HG03571 (cell line): ENCODE data around the gene SMARCAL1.

Experiments
- ATAC-seq: cut with Tn5 transposase; IDR thresholded peaks from one replicate; pipeline ENCODE4 v1.9.1; 2021; ENCODE audit not compliant: unreplicated experiment

SMARCAL1 gene

DNA sequence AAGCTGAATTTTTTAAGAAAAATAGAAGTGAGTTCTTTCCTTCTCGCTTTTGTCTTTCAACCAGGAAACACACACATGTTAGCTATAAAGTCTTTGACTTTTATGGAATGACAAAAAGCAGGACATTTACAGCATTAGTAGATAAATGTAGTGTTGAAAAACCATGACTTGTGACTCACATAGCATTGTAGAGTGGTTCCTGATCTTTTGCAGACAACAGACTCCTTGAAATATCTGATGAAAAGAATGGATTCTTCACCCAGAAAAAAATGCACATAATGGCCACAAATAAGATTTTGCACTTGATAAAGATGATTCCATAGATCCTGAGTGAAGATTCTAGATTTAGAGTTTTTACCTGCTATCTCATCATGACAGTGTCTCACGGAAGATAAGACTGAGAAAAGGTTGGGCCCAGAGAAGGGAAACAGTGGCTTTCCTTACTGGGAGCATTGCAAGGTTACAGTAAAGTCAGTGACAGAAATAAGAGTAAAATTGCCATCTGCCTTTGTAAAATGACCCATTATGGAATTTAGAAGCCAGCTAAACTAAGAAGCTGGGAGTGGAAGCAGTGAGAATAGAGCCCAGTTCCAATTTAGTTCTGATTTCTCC, 14.0 kb downstream of the SMARCAL1 start:
- ATAC-seq, result no peak

GRCh38 chr2:216426938-216427337, 14.7 kb downstream of the SMARCAL1 start:
- no peak for ATAC-seq

- no peak for ATAC-seq
These were observed 16.5 kb downstream of the SMARCAL1 start for GRCh38 chr2:216428618-216429350.

- ATAC-seq, result no peak
These were observed 17.1 kb downstream of the SMARCAL1 start for GRCh38 chr2:216429428-216429827.

GRCh38 chr2:216430811-216431530, 18.7 kb downstream of the SMARCAL1 start:
- ATAC-seq, result no peak

GRCh38 chr2:216431531-216431856, 19.2 kb downstream of the SMARCAL1 start:
- ATAC-seq, result no peak

GRCh38 chr2:216436383-216436782, 24.1 kb downstream of the SMARCAL1 start:
- no peak for ATAC-seq

DNA sequence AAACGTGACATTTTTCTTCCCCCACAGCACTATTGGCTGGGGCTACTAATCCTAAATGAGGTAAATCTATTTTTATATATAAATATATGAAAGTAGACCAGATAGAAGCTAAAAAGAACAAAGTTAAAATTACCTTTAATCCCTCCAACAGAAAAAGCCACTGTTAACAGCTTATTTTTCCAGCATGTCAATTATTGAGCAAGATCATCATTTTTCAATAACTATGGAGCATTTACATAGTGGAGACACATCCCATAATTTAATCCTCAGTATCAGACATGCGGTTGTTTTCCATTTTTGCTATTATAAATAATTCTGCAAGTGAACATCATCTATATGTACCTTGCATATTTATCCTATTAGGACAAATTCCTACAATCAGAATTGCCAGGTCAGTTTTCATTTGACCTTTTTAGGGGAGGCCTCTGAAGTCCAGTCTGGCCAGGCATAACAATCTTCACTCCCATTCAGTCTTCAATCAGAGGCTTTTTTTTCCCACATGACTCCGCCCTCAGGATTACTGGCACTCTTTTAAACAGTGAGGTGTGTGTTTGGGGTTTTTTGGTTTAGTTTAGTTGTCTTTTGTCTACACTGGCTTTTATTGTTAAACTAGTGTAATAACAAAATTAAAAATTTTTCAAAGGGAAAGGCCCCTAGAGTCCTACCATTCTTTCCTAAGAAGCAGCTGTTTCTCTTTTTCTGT, 29.2 kb downstream of the SMARCAL1 start:
- no peak for ATAC-seq

GRCh38 chr2:216445501-216445900, 33.2 kb downstream of the SMARCAL1 start:
- ATAC-seq, result no peak

DNA sequence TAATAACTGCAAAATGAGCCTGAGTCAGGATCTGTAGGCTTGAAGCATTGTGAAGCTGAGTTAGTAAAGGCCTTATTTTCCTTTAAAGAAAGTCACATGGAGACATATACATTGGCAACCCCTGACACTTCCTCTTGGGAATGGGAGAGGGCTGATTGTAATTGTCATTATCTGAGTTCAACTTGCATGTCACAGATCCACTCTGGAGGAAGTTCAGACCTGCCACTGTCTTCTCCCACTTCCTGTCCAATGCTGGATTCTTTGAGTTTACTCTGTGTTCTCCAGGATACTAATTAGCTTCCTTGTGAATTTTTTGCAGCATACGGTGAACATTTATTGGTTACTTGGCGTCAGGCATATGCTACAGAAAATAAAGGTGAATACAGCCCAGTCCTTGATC, 34.1 kb downstream of the SMARCAL1 start:
- ATAC-seq, result no peak

DNA sequence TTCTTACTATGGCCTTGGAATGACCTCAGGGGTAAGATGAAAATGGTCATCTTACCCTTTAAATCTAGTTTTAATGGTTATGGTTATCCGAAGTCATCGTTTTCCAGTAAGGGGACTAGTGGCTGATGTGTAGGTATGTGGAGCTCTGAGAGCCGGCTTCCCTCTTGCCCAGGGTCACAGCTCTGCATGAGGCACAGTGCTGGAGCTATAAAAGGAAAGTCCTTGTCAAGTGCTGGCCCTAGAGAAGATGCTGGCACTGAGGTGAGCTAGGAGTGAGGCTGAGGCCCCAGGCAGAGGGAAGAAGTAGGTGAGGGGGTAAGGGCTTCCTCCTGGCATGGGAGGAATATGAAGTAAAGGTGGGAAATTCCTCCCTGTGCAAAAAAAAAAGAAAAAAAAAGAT, 35.0 kb downstream of the SMARCAL1 start:
- ATAC-seq, result no peak

- no peak for ATAC-seq
These were observed 36.5 kb downstream of the SMARCAL1 start for GRCh38 chr2:216448829-216449228.

- no peak for ATAC-seq
These were observed 38.1 kb downstream of the SMARCAL1 start for GRCh38 chr2:216450346-216450745.

DNA sequence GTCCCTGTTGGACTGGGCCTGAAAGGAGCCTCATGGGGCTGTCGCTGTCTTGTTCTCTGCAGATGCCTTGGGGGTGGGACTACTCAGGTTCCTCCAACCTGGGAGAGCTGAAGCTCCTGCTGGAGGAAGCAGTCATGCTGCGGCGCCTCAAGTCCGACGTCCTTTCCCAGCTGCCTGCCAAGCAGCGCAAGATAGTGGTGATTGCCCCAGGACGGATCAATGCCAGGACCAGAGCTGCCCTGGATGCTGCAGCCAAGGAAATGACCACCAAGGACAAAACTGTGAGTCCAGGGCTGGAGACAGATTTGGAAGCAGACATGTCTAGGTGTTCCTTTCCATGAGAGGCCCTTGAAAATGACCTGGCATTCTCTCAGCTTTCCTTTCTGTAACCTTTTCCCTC, 38.5 kb downstream of the SMARCAL1 start:
- ATAC-seq, result no peak

DNA sequence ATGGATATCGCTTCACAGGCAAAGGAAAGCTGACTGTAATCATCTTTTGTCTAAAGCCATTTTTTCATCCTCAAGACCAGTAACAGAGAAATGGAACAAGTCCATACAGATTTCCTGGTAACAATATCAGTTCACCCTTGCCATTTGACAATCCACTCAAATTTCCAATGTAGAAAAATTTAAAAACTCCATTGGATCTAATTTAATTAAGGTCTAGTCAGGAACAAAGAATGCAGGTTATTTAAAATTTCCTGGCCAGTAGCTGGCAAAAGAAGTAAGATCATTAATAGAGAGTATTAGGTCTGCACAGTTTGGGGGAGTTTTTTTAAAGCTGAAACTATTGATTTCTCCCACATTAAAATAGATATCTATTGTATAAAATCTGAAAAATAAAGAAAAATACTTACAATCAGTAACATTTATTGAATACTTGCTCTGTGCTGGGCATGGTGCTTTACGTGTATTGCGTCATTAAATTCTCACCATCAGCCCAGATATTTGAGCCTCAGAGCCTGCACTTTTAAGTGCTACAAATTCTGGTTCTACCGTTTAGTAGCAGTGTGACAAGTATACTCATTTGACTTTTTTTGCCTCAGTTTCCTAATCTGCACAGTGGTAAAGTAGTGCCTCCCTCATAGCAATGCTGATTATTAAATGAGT, 41.8 kb downstream of the SMARCAL1 start:
- ATAC-seq, result no peak

GRCh38 chr2:216463148-216463547, 50.9 kb downstream of the SMARCAL1 start:
- ATAC-seq, result no peak

- no peak for ATAC-seq
These were observed 51.9 kb downstream of the SMARCAL1 start for GRCh38 chr2:216464104-216464720.

DNA sequence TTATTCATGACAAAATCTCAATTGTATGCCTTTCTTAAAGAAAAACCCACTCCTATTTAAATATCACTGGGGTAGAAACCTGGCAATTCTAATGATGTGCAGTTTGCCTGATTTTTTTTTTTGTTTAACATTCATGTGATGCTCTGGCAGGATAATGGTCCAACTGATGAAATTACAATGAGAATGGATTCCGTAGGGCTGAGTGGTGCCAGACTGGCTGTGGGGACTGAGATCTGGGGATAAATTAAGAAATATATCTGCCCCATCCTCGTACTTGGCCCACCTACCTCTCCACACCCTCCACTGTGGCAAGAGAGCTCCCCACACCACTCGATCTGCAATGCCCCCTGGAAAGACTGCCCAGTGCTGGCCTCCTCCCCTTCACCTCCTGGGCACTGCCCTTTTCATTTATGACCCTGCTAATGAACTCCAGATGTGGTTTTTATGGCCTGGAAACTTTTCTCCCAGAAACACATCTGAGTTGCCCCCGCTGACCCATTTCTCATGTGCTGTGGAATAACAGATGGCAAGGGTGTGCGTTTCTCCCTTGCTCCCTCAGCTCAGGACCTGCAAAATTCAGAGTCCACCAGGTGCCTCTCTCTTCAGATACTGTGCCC, 53.4 kb downstream of the SMARCAL1 start:
- no peak for ATAC-seq

- ATAC-seq, result no peak
These were observed 55.6 kb downstream of the SMARCAL1 start for GRCh38 chr2:216467845-216468244.

DNA sequence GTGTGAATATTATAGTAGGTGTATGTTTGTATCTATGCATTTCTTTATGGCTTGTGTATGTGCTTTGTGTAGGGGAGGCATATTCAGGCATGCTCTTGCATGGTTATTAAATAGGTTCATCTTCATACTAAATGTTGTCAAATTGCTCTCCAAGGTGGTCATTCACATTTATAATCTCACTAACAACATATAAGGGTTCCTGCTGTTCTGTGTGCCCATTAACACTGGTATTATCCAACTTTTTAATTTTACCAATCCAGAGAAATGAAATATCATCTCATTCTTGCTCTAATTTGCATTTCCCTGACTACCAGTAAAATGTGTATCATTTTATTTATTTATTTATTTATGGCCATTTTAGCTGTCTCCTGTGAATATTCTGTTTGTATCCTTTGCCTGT, 57.4 kb downstream of the SMARCAL1 start:
- no peak for ATAC-seq
